ENCODE data around the gene CALML6.

The CALML6 gene

GRCh38 chr1:1939296-1940122, 24.4 kb downstream of the CALML6 start:
- H3K9ac ChIP-seq (ENCODE audit: low read length), result no peak overlapping the region

GRCh38 chr1:1940123-1940425, 25.0 kb downstream of the CALML6 start:
- Histone ChIP-seq H3K79me2 (ENCODE audit: low read length) (no peaks in the 10 kb centered on the region), H3K9me3 (replicated peaks; ENCODE audit: insufficient read depth, low read length) (no peaks in the 10 kb centered on the region), H3K27ac (ENCODE audit: low read length) (no peak overlapping the region), H3K27me3 (replicated peaks; ENCODE audit: insufficient read depth, low read length) (peaks cover 91% of the 10 kb centered on the region), H3F3A (ENCODE audit: insufficient read depth, low read length) (no peaks in the 10 kb centered on the region), H3K4me1 (ENCODE audit: low read length) (no peaks in the 10 kb centered on the region), H3K4me2 (ENCODE audit: low read depth, low read length) (no peak overlapping the region), H2AFZ (ENCODE audit: low read length) (no peak overlapping the region), H3K9me2 (replicated peaks; ENCODE audit: insufficient read depth, low read length) (no peaks in the 10 kb centered on the region), H3K36me3 (replicated peaks; ENCODE audit: insufficient read depth, low read length) (no peaks in the 10 kb centered on the region), H4K20me1 (ENCODE audit: insufficient read depth, low read length) (no peaks in the 10 kb centered on the region), H3K9ac (ENCODE audit: low read length) (no peak overlapping the region), H3K4me3 (ENCODE audit: low read length) (no peak overlapping the region)
- no peak for TF ChIP-seq EZH2phosphoT487 (IDR thresholded peaks at IDR 0.05; ENCODE audit: low read length)
- TF ChIP-seq EZH2 (optimal IDR thresholded peaks at IDR 0.05; ENCODE audit: low read depth, low read length), result no peak
- TF ChIP-seq CTCF (IDR thresholded peaks at IDR 0.05; ENCODE audit: low read length), result no peak
- no peak for DNase-seq

More at GRCh38 chr1:1939296-1940122, 24.4 kb downstream of the CALML6 start:
- H3K27me3 ChIP-seq (replicated peaks; ENCODE audit: insufficient read depth, low read length), result peaks cover 86% of the 10 kb centered on the region
- no peaks in the 10 kb centered on the region for H3K9me3 ChIP-seq (replicated peaks; ENCODE audit: insufficient read depth, low read length)
- H4K20me1 ChIP-seq (ENCODE audit: insufficient read depth, low read length), result no peaks in the 10 kb centered on the region
- no peaks in the 10 kb centered on the region for H3F3A ChIP-seq (ENCODE audit: insufficient read depth, low read length)
- H3K4me2 ChIP-seq (ENCODE audit: low read depth, low read length), result no peak overlapping the region
- H3K4me1 ChIP-seq (ENCODE audit: low read length), result no peaks in the 10 kb centered on the region
- no peak overlapping the region for H3K27ac ChIP-seq (ENCODE audit: low read length)
- no peaks in the 10 kb centered on the region for H3K9me2 ChIP-seq (replicated peaks; ENCODE audit: insufficient read depth, low read length)
- no peak overlapping the region for H3K4me3 ChIP-seq (ENCODE audit: low read length)
- no peaks in the 10 kb centered on the region for H3K36me3 ChIP-seq (replicated peaks; ENCODE audit: insufficient read depth, low read length)
- TF ChIP-seq EZH2 (optimal IDR thresholded peaks at IDR 0.05; ENCODE audit: low read depth, low read length) (no peak), CTCF (IDR thresholded peaks at IDR 0.05; ENCODE audit: low read length) (no peak), EZH2phosphoT487 (IDR thresholded peaks at IDR 0.05; ENCODE audit: low read length) (no peak)
- no peak overlapping the region for H2AFZ ChIP-seq (ENCODE audit: low read length)
- H3K79me2 ChIP-seq (ENCODE audit: low read length), result no peaks in the 10 kb centered on the region
- DNase-seq, result no peak

GRCh38 chr1:1941211-1941841, 26.3 kb downstream of the CALML6 start:
- Histone ChIP-seq H4K20me1 (ENCODE audit: insufficient read depth, low read length) (no peaks in the 10 kb centered on the region), H3K27me3 (replicated peaks; ENCODE audit: insufficient read depth, low read length) (peaks cover 94% of the 10 kb centered on the region), H2AFZ (ENCODE audit: low read length) (no peak overlapping the region), H3K36me3 (replicated peaks; ENCODE audit: insufficient read depth, low read length) (no peaks in the 10 kb centered on the region), H3K4me1 (ENCODE audit: low read length) (no peaks in the 10 kb centered on the region), H3K9me3 (replicated peaks; ENCODE audit: insufficient read depth, low read length) (no peaks in the 10 kb centered on the region), H3K9ac (ENCODE audit: low read length) (no peak overlapping the region), H3K27ac (ENCODE audit: low read length) (no peak overlapping the region), H3K9me2 (replicated peaks; ENCODE audit: insufficient read depth, low read length) (no peaks in the 10 kb centered on the region), H3K79me2 (ENCODE audit: low read length) (no peaks in the 10 kb centered on the region), H3K4me2 (ENCODE audit: low read depth, low read length) (no peak overlapping the region), H3K4me3 (ENCODE audit: low read length) (no peak overlapping the region), H3F3A (ENCODE audit: insufficient read depth, low read length) (no peaks in the 10 kb centered on the region)
- no peak for TF ChIP-seq EZH2phosphoT487 (IDR thresholded peaks at IDR 0.05; ENCODE audit: low read length)
- no peak for TF ChIP-seq EZH2 (optimal IDR thresholded peaks at IDR 0.05; ENCODE audit: low read depth, low read length)
- no peak for TF ChIP-seq CTCF (IDR thresholded peaks at IDR 0.05; ENCODE audit: low read length)
- DNase-seq, result no peak

Measured in MM.1S (cell line).